ENCODE measurements around the gene DCAF5. TPM values are rescaled to one million over a fixed set of nuclear protein-coding genes. Genes with fewer than 3 reads are reported as not detected.

Gene DCAF5
- total RNA-seq, 1 experiment from 2014 or later: 22.0 TPM

- intact Hi-C loops (cut with micrococcal nuclease; ENCODE audit: unreplicated experiment): no loop called here
- no peak for TF ChIP-seq EZH2 (IDR thresholded peaks at IDR 0.05; ENCODE audit: borderline replicate concordance, low read depth, low read length, poor library complexity, severe bottlenecking)
- TF ChIP-seq, protein P1, sequence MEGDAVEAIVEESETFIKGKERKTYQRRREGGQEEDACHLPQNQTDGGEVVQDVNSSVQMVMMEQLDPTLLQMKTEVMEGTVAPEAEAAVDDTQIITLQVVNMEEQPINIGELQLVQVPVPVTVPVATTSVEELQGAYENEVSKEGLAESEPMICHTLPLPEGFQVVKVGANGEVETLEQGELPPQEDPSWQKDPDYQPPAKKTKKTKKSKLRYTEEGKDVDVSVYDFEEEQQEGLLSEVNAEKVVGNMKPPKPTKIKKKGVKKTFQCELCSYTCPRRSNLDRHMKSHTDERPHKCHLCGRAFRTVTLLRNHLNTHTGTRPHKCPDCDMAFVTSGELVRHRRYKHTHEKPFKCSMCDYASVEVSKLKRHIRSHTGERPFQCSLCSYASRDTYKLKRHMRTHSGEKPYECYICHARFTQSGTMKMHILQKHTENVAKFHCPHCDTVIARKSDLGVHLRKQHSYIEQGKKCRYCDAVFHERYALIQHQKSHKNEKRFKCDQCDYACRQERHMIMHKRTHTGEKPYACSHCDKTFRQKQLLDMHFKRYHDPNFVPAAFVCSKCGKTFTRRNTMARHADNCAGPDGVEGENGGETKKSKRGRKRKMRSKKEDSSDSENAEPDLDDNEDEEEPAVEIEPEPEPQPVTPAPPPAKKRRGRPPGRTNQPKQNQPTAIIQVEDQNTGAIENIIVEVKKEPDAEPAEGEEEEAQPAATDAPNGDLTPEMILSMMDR (conservative IDR thresholded peaks at IDR 0.05; ENCODE audit: low read depth, low read length): no peak
- Histone ChIP-seq H3K9me3 (ENCODE audit: low read depth, low read length, poor library complexity, severe bottlenecking) (no peaks in the 10 kb centered on the region), H3K27ac (ENCODE audit: low read depth, low read length, poor library complexity, severe bottlenecking) (no peak overlapping the region), H3K4me3 (ENCODE audit: low read depth, low read length, poor library complexity, severe bottlenecking) (no peak overlapping the region), H3K4me1 (ENCODE audit: insufficient read depth, low read length, poor library complexity, severe bottlenecking) (peaks cover 10% of the 10 kb centered on the region), H3K27me3 (replicated peaks; ENCODE audit: insufficient read depth, low read depth, low read length, poor library complexity) (no peaks in the 10 kb centered on the region), H3K36me3 (ENCODE audit: insufficient read depth, low read length, poor library complexity, severe bottlenecking) (no peaks in the 10 kb centered on the region)
- ChIA-PET POLR2A (ENCODE audit: low non-redundant PET) (interaction anchor here (0.6 kb wide), 1 partner anchor 199 kb away, joined by 4 read pairs; no protein-coding TSS in a partner anchor), CTCF (no interaction called here)
- no peak for DNase-seq (ENCODE audit: low spot score)
- BruUV-seq (replicated peaks): no TSS peak
Measured at GRCh38 chr14:69042299-69042698, 110.6 kb downstream of the DCAF5 start.

DNA sequence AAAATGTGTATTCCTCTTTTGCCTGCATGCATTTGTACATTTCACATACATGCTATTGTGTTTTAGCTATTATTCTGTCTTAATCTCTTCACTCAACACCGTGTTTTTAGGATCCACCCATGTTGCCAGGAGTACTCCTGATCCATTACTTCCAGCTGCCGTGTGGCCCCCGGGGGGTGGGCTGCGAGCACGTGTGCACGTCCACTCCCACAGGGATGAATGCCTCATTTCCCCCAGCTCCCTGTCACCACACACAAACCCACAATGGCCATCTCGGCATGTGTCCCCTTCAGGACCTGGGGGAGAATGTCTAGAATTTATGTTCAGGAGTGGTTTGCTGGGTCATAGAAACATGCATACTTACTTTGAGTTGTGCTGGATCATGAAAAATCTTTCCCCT, 111.1 kb downstream of the DCAF5 start:
- no peaks in the 10 kb centered on the region for H3K36me3 ChIP-seq (ENCODE audit: insufficient read depth, low read length, poor library complexity, severe bottlenecking)
- no peaks in the 10 kb centered on the region for H3K27me3 ChIP-seq (replicated peaks; ENCODE audit: insufficient read depth, low read depth, low read length, poor library complexity)
- TF ChIP-seq, protein P1 (conservative IDR thresholded peaks at IDR 0.05; ENCODE audit: low read depth, low read length): no peak
- no peak for TF ChIP-seq EZH2 (IDR thresholded peaks at IDR 0.05; ENCODE audit: borderline replicate concordance, low read depth, low read length, poor library complexity, severe bottlenecking)
- no peak for DNase-seq (ENCODE audit: low spot score)
- peaks cover 9% of the 10 kb centered on the region for H3K4me1 ChIP-seq (ENCODE audit: insufficient read depth, low read length, poor library complexity, severe bottlenecking)
- no peak overlapping the region for H3K27ac ChIP-seq (ENCODE audit: low read depth, low read length, poor library complexity, severe bottlenecking)
- H3K4me3 ChIP-seq (ENCODE audit: low read depth, low read length, poor library complexity, severe bottlenecking): no peak overlapping the region
- CTCF ChIA-PET: no interaction called here
- POLR2A ChIA-PET (ENCODE audit: low non-redundant PET): no interaction called here
- no TSS peak for BruUV-seq (replicated peaks)
- no peaks in the 10 kb centered on the region for H3K9me3 ChIP-seq (ENCODE audit: low read depth, low read length, poor library complexity, severe bottlenecking)
- intact Hi-C loops (cut with micrococcal nuclease; ENCODE audit: unreplicated experiment): no loop called here

GRCh38 chr14:69040353-69040752, 112.6 kb downstream of the DCAF5 start:
- BruUV-seq (replicated peaks): no TSS peak
- intact Hi-C loops (cut with micrococcal nuclease; ENCODE audit: unreplicated experiment): no loop called here
- CTCF ChIA-PET: no interaction called here

More at GRCh38 chr14:69040353-69040752, 112.6 kb downstream of the DCAF5 start:
- Histone ChIP-seq H3K9me3 (ENCODE audit: low read depth, low read length, poor library complexity, severe bottlenecking) (no peaks in the 10 kb centered on the region), H3K27ac (ENCODE audit: low read depth, low read length, poor library complexity, severe bottlenecking) (no peak overlapping the region), H3K36me3 (ENCODE audit: insufficient read depth, low read length, poor library complexity, severe bottlenecking) (no peaks in the 10 kb centered on the region), H3K27me3 (replicated peaks; ENCODE audit: insufficient read depth, low read depth, low read length, poor library complexity) (no peaks in the 10 kb centered on the region), H3K4me3 (ENCODE audit: low read depth, low read length, poor library complexity, severe bottlenecking) (no peak overlapping the region), H3K4me1 (ENCODE audit: insufficient read depth, low read length, poor library complexity, severe bottlenecking) (peaks cover 4% of the 10 kb centered on the region)
- POLR2A ChIA-PET (ENCODE audit: low non-redundant PET): no interaction called here
- TF ChIP-seq, protein P1 (conservative IDR thresholded peaks at IDR 0.05; ENCODE audit: low read depth, low read length): no peak
- TF ChIP-seq EZH2 (IDR thresholded peaks at IDR 0.05; ENCODE audit: borderline replicate concordance, low read depth, low read length, poor library complexity, severe bottlenecking): no peak
- DNase-seq (ENCODE audit: low spot score): no peak

Data from A673 (cell line).